GM23338 (cell line): Measurements from ENCODE around the gene HSPA14.

Source experiments
- CREB1 ChIP-seq: fragments of 250-450 bp; sonication (Bioruptor Pico); IDR thresholded peaks from 2 replicates; pipeline ENCODE4 v1.5.0; 2020; ENCODE audit warnings: low read depth, mild to moderate bottlenecking, moderate library complexity
- CTCF ChIP-seq, 2 experiments: fragments of 200-600 bp in 1 of 2; sonication (generic) in 1 of 2; conservative IDR thresholded peaks; 2 replicates each; pipeline versions ENCODE4 v1.5.1 to v1.6.1; 2016 to 2017; ENCODE audit warnings: antibody characterized with exemption in 2 of 2, low read depth in 2 of 2, mild to moderate bottlenecking in 2 of 2, moderate library complexity in 1 of 2
- EZH2 ChIP-seq: fragments of 200-600 bp; sonication (generic); IDR thresholded peaks from one replicate; pipeline ENCODE4 v1.8.0; 2017; ENCODE audit warnings: antibody characterized with exemption, mild to moderate bottlenecking, low read depth; ENCODE audit not compliant: unreplicated experiment
- EZH2phosphoT487 ChIP-seq: fragments of 200-600 bp; sonication (generic); IDR thresholded peaks from one replicate; pipeline ENCODE4 v1.8.1; 2018; ENCODE audit warnings: antibody characterized with exemption; ENCODE audit not compliant: unreplicated experiment
- JUNB ChIP-seq: IDR thresholded peaks from one replicate; pipeline ENCODE4 v1.6.1; 2016; ENCODE audit warnings: antibody characterized with exemption; ENCODE audit not compliant: unreplicated experiment
- POLR2AphosphoS5 ChIP-seq: IDR thresholded peaks from 2 replicates; pipeline ENCODE4 v1.6.1; 2016; ENCODE audit warnings: antibody characterized with exemption, low read depth
- STAT1 ChIP-seq: IDR thresholded peaks from one replicate; pipeline ENCODE4 v1.6.1; 2016; ENCODE audit warnings: antibody characterized with exemption; ENCODE audit not compliant: unreplicated experiment
- ZNF331 ChIP-seq: fragments of 250-450 bp; sonication (Bioruptor Pico); IDR thresholded peaks from 2 replicates; pipeline ENCODE4 v1.5.0; 2020; ENCODE audit warnings: low read depth, mild to moderate bottlenecking, moderate library complexity
- TF ChIP-seq, protein P1 (sequence below): IDR thresholded peaks from one replicate; pipeline ENCODE4 v1.6.1; 2018; ENCODE audit warnings: antibody characterized with exemption; ENCODE audit not compliant: unreplicated experiment
- TF ChIP-seq, protein P2 (sequence below): IDR thresholded peaks from 2 replicates; pipeline ENCODE4 v1.6.1; 2016; ENCODE audit warnings: antibody characterized with exemption

GRCh38 chr10:14904864-14905263, 66.8 kb downstream of the HSPA14 start:
- TF ChIP-seq CTCF (conservative IDR thresholded peaks at IDR 0.05; ENCODE audit: low read depth in 2 of 2) = no peak
- no peak for TF ChIP-seq EZH2phosphoT487
- no peak for TF ChIP-seq EZH2
- TF ChIP-seq POLR2AphosphoS5 = no peak
- TF ChIP-seq, protein P1, sequence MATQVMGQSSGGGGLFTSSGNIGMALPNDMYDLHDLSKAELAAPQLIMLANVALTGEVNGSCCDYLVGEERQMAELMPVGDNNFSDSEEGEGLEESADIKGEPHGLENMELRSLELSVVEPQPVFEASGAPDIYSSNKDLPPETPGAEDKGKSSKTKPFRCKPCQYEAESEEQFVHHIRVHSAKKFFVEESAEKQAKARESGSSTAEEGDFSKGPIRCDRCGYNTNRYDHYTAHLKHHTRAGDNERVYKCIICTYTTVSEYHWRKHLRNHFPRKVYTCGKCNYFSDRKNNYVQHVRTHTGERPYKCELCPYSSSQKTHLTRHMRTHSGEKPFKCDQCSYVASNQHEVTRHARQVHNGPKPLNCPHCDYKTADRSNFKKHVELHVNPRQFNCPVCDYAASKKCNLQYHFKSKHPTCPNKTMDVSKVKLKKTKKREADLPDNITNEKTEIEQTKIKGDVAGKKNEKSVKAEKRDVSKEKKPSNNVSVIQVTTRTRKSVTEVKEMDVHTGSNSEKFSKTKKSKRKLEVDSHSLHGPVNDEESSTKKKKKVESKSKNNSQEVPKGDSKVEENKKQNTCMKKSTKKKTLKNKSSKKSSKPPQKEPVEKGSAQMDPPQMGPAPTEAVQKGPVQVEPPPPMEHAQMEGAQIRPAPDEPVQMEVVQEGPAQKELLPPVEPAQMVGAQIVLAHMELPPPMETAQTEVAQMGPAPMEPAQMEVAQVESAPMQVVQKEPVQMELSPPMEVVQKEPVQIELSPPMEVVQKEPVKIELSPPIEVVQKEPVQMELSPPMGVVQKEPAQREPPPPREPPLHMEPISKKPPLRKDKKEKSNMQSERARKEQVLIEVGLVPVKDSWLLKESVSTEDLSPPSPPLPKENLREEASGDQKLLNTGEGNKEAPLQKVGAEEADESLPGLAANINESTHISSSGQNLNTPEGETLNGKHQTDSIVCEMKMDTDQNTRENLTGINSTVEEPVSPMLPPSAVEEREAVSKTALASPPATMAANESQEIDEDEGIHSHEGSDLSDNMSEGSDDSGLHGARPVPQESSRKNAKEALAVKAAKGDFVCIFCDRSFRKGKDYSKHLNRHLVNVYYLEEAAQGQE = no peak
- no peak for TF ChIP-seq JUNB
- no peak for TF ChIP-seq ZNF331
- TF ChIP-seq, protein P2, sequence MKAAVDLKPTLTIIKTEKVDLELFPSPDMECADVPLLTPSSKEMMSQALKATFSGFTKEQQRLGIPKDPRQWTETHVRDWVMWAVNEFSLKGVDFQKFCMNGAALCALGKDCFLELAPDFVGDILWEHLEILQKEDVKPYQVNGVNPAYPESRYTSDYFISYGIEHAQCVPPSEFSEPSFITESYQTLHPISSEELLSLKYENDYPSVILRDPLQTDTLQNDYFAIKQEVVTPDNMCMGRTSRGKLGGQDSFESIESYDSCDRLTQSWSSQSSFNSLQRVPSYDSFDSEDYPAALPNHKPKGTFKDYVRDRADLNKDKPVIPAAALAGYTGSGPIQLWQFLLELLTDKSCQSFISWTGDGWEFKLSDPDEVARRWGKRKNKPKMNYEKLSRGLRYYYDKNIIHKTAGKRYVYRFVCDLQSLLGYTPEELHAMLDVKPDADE = no peak
- TF ChIP-seq CREB1 (CRISPR knock-in tag) = no peak
- no peak for TF ChIP-seq STAT1
